NCI-H510A (cell line): ENCODE measurements around the gene HOXD11.

ENCODE experiments used
- DNase-seq: peaks from one replicate; lab custom pipeline; 2025; lab: John Stamatoyannopoulos, UW

The HOXD11 gene

DNA sequence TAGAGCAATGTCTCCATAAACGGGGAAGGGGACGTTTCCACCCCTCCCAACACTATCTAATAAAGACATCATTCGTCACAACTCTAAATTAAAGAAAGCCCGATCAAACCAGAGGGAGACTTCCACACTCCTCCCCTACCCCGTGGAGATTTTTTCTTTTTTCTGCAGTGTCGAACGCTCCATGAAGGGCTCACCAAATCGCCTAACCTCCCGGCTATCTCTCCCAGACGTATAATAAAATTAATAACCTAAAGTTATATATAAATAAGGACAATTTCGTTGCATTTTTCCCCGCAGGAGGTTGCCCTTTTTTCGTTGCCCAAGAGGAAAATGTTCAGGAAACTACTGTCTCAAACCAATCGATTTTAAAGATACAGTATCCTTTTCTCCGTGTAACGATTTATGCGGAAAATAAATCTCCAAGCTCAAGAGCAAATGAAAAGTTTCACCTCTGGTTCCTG lies 25.7 kb upstream of the HOXD11 start:
- no peak for DNase-seq

DNA sequence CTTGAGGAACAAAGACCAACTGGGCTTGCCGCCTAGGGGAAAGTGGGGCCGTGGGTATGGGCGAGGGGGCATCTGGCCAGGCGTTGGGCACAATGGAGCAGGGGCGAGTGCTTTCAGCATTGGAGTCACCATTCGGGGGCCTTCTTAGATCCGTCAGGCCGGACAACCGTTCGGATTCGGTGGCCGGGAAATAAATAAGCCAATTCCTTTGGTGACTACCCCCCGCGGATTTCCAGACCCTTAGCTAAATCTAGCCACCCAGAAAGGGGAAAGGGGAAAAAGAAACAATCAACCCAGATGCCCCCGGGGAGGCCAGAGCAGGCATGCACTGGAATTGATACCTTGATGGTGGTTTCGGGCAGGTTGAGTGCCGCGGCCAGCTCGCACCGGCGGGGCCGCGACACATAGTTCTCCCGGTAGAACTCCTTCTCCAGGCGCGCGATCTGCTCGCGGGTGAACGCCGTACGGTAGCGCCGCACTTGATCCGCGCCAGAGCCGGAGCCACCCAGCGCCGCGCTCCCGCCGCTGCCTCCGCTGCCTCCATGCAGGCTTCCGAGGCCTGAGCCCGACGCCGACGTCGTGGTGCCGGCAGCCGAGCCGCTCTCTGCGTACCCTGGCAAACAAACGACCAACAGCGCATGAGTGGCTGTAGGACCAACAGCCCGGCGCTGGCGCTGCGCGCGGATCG lies 25.1 kb upstream of the HOXD11 start:
- DNase-seq: peak; percentile 23

DNA sequence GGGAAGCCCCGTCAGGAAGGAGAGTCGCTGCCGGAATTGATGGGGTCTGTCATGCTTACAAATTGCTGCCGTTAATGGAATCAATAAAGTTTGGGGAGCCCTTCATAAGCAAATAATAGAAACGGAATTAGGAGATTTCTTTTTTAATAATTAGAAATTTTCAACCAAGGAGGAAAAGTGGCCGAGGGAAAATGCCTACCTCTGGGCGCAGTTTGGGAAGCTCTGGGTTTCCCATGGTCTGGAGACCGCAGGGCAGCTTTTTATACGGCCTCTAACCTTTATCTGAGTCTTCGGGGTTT lies 24.6 kb upstream of the HOXD11 start:
- no peak for DNase-seq

DNA sequence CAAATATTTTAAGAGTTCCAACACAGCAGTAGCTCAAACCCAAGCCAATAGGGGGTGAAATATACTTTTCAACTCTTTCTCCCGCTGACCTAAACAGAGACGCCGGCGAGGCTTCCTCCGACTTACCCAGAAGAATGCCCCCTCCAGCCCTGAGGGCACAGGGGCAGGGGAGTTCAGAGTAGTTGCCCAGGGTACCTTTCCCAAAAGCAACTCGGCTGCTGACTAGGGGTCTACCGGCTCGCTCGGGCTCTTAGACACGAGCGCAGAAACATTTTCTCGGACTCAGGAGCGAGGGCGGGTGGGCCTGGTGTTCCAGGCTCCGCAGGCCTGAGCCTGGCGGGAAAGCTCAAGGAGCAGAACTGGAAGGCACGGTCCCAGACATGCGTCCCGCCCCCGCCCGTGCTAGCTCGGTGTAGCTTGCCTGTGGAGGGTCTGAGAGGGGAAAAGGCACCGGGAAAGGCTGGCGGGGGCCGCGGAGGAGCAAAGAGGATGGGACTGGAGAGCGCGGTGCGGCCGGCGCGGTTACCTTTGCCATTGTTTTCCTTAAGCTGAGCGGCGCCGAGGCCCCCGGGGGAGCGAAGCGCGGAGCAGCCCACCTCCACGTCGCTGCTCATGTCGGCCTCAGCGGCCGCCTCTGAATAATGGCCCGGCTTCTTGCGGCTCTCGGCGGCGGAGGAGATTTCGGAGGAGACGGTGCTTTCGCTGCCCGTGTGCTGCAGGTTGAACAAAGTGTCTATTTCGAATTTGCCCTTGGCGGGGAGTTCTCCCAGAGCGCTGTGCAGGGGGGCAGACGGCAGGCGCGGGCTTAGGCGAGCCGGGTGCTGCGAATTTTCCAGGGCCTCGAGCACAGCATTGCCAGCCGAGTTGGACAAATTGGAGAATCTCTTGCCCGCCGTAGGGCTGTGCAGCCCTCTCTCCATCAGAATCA lies 24.0 kb upstream of the HOXD11 start:
- no peak for DNase-seq

DNA sequence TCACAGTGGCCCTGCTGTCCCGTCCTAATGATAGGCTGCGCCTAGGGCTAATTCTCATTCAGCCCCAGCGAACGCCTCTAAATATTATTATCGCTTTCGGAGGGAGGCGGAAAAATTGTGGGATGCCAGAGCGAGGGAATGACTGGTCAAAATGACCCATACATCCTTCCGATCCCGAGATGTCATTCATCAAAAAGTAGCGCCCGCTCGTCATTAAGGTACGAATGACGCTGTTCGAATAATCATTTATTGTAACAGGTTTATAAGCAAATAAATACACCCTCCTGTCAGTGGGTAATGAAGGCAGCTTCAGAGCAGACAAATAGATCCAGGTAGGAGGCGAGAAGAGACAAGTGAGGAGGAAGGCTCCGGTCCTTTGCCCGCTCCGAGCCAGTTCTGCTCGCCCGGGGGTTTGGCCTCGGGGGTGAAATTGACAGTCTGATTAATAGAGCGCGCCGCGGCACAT lies 23.3 kb upstream of the HOXD11 start, which contains the start of gene EVX2:
TSS of gene EVX2 (minus strand) at position 167 of the 466 bp plus-strand sequence. CDS start 186 bp downstream, outside the sequence.
- no peak for DNase-seq

DNA sequence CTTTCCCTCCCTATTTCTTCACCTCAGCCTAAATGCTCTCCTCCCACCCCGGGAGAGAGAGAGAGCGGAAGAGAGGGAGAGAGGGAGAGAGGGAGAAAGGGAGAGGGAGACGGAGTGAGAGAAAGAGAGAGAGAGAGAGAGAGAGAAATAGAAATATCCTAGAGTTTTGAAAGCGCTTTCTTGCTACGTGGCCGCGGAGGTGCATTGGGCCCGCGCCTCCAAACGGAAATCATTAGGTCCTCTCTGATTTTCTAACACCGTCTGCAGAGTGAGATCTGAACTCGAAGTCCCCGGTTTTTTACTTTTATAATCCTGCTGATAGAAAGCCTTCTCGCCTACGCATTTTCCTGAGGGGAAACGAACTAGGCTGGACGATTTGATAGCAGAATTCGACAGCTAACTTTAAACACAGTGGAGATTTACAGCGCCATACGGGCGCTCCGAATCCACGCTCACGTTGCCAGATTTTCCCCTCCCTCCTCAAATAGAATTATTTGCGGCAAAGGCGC lies 22.4 kb upstream of the HOXD11 start:
- no peak for DNase-seq

DNA sequence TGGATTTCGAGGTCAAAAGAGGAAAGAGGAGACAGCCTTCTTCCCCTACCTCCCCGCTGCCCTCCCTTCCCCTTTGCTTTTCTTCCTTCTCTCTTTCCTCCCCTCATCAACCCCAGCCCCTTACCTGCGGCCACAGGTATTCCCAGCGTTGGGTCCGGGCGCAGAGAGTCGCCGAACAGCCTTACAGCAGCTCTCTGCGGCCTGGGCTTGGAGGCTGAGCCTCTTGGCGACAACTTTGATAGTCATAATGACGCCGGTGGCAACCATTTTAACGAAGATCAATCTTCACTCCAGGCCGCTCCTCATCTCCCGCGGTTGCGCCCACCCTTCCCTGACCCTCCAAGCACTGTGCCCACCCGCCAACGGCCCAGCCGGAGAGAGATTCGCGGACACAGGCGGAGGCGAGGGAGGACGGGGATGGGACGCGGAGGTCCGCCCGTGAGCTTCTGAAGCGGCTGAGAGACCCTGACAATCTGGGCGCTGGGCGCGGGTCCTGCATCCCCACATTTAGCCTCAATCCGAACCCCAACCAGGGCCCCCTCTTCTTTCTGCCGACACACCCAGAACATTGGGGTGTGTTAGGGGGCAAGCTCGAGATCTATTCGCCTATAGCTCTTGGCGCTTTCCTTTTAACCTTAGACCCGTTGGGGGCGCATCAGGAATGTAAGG lies 21.8 kb upstream of the HOXD11 start:
- DNase-seq: peak; percentile 39

DNA sequence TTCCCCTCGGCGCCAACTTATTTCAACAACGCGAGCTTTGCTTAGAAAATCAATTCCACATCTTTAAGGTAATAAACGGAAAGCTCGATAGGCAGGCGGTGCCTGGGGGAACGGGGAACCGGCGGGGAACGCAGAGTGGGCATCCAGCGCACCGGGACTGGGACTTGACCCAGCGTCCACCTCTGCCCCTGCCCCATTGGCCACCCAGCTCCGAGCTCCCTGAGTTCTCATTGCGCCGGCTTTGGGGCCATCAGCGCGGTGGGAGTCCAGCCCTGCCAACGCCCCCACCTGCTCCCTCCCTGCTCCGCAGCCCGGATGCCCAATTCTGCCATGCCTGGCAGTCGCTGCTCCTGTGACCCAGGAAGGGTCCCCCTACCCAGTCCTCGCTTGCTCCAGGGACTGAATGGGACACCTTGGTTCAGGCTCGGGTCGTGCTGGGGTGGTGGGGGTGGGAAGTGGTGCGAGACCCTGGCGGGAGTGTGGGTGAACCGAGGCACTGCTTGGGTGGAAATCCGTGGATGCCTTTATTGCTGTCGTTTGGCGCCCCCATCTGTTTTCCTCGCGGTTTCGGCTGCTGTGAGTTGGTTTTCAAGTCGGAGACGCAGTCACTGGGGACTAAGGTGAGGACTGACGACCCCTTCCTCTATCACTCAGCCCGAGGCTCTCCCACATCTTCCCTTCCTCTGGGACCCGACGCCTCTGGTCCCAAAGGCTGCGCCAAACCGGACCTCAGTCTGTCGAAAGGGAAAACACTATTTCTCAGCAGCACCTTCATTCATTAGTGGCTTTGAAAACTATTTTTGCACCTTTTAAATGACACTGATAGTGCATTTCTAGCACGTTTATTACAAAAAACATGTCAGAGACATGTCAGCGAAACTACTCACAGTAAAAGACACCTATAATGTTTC lies 21.0 kb upstream of the HOXD11 start:
- DNase-seq: no peak

DNA sequence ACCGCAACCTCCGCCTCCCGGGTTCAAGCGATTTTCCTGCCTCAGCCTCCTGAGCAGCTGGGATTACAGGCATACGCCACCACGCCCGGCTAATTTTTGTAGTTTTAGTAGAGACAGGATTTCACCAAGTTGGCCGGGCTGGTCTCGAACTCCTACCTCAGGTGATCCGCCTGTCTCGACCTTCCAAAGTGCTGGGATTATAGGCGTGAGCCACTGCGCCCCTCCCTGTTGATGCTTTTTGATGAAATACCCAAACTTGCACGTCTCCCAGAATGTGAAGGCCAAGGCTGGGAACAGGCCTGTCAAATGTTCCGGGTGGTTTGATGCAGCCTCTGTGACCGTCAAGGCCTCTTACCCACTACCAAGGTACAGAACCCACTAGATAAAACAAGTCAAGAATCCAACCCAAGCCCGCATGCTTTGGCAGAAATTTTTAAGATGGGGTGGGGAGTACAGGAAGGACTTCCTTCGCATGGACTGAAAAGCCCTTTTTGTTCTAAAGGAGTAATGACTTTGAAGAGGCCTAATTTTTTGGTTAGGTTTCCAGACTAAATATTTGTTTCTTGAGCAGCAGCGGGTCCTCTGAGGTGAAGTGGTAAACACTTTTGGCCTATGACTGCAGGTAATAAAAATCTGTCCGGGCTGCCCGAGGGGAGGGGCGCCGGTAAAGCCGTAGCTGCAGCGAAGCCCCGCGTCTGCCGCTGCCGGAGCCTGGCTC lies 19.6 kb upstream of the HOXD11 start:
- DNase-seq: no peak

DNA sequence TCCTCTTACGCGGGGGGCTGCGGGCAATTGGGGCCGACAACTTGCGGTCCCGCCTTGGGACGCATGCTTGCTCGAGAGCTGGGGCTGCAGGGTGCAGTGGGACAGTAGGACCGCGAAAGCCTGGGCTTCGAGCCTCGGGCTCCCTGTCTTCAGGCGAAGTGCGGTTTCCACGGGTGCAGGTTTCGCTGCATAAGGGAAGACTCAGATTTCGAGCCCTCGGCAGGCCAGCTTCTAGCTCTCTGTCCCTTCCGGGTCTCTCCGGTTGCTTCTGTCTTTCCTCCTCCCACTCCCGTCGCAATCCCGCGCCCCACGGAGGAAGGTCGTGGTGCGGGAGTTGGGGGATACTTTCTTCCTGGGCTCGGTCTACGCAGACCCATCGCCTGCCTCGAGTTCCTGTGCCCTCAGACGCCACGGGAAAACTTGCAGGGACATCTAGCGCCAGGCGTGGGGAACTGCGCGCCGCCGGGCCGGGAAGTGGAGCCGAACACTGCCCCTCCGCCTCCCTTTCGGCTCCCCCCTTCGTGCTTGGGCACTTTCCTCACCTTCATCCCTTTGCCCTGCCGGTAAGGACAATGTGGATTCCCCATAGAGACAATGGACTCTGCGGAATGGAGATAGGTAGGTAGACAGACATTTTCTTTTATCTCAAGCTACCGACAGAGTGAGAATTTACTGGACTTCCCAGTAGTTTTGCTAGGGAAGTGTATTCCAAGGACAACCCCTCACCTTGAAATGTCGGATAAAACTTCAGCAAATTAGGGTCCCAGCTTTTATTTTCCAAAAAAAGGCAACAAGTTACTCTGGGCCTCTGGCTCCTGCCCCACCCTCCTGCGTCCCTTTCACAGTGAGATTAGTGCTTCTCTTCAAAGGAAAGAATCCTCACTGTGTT lies 18.8 kb upstream of the HOXD11 start:
- peak; percentile 33 for DNase-seq

DNA sequence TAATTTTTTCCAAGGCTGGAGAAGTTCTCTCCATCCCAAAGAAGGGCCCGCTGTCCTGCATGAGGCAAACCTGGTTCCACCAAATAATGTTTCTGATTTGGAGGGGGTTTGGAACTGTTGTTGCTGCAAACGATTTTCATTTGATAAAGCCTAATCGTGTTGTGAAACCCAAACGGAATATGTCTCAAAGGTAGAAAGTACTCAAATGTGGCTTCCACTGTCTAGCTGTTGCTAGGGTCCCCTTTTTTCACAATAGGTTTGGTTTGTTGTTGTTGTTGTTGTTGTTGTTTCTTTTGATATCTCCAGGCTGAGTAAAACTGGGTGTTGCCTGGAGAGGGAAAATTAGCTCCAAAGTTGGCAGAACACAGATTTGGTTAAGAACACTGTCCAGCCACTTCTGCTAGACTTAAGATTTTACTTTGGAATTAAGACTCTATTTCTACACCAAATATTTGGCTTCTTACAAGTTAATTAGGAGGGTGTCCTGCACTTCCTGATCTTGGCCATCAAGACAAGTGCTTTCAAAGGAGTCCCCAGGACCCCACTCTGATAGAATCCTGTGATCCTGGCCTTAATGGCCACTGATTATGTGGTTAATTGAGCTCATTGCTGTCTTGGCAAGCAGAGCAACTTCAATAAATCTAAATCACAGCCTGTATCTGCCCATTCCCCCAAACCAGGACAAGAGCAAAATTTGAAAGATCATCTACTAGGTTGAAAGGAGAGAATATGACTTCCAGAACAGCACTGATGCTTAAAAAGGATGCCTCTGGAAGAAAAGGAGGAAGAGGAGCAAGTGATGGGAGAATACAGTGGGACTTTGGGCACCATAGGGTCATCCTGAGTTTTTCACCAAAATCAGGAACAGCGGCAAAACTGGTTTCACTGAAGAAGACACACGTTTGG lies 17.9 kb upstream of the HOXD11 start:
- DNase-seq: no peak

DNA sequence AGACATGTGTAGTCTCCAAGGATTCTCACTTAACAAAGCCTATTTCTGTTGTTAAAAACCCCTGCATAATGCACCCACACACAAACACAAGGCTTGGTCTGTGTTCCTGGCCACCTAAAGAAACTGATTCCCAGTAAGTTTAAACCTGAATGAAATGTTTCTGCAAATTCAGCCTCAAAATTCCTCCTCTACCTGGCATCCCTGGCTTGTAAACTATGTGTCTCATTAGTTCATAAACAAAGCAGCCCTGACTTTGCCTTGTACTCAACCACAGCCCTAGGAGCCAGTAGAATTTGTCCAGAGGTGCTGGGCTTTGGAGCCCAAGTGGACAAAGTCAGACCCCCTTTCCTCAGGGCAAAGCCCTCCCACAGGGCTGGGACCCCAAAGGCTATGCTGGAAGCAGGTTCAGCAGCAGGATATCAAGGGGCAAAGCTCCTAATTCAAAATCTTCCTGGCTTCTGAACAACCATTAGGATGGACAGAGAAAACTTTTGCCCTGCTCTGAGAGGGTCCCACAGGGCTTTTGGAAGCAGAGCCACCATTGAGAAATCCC lies 17.2 kb upstream of the HOXD11 start:
- no peak for DNase-seq

DNA sequence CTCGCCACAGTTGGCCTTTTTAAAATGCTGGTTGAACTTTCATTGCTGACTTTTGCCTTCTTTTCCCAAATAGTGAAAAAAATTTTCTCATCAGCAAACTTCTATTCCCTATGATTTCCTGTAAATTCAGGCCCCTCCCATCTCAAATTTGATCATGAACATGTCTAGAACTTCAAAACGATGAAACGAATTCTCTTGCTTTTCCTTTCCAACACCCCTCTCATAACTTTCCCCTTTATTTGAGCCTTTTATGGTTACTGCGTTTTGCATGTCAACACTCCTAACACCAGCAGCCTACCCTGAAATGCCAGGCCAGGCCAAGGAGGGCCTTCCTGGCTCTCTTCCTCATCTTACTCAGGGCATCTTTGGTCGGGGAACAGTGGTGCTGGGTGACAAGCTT lies 16.2 kb upstream of the HOXD11 start:
- no peak for DNase-seq

DNA sequence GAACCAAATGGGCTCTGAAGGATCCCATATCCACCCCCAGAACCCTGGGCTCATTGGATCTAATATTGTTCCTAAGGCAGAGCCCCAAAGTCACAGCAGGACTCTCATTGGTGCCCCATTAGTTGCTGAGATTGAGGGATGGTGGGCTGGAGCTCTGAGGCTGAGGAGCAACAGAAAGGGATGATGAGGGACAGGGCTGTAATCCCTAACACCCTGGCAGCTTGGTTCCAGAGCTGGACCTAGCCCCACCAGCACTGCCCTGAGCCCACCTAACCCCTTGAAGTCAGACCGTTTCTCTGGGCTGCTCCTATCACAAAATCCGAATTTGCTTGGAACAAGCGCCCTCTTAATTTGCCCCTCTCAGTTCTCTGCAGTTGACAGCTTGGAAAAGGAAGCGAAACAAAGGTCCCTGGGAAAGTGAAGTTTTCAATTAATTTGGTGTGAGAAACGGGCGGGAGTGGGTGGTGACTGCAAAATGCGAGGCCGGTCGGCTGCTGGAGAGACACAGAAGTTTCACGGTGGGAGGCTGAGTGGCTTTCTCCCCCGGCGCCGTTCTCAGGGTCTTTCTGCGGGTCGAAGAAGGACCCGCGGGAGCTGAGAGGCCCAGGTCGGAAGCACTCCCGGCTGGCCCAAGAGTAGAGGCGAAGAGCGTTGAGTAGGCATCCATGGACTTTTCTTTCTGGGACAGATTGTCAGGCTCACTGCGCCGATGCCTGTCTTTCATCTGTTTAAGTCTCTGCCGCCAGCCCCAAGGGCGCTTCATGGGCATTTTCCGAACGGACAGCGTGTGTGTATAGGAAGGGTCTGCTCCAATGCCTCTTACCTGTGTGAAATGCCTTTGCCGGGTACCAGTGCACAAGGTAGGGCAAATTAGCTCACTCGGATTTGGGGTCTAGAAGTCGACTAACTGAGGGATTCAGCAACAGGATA lies 15.5 kb upstream of the HOXD11 start:
- no peak for DNase-seq

DNA sequence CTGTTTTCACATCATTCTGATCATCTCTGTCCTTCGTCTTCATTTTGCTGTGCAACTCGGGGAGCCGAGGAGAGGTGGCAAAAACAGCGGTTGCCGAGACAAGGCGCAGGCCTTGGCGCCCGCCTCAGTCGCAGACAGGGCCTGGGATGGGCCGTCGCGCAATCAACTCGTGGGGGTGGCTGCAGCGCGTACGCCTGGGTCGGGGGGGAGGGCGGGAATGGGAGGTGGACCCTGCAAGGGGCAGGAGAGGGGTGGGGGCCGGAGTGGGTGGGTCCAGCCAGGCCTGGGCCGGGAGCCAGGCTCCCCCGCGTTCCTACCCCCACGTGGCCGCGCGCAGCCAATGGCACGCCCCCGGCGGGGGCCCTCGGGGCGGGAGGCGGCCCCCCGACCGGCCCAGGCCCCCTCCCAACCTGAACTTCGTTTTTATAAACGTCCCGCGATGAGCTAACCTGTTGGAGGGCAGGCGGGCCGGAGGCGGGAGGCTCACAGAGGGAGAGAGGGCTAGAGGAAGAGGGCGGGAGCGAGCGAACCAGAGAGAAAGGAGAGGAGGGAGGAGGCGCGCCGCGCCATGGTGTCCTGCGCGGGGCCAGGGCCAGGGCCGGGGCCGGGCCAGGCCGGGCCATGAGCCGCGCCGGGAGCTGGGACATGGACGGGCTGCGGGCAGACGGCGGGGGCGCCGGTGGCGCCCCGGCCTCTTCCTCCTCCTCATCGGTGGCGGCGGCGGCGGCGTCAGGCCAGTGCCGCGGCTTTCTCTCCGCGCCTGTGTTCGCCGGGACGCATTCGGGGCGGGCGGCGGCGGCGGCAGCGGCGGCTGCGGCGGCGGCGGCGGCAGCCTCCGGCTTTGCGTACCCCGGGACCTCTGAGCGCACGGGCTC lies 14.6 kb upstream of the HOXD11 start, which contains the start of gene HOXD13:
TSS of gene HOXD13 (plus strand) at position 452 of the 875 bp plus-strand sequence. CDS start at position 622, 170 bp downstream.
- peak; percentile 37 for DNase-seq
